GM21367 (cell line): ENCODE measurements around the gene MAGI1.
A peak's percentile ranks its signal among the peaks of the same experiment; 100 is the strongest.

Experiments
- ATAC-seq: cut with Tn5 transposase; IDR thresholded peaks from one replicate; pipeline ENCODE4 v1.9.1; 2021; ENCODE audit not compliant: unreplicated experiment

Gene MAGI1

GRCh38 chr3:65975032-65975431 lies 63.7 kb downstream of the MAGI1 start:
- ATAC-seq, result no peak

- ATAC-seq, result no peak
Observed at GRCh38 chr3:65974509-65974908, 64.2 kb downstream of the MAGI1 start.

- ATAC-seq, result no peak
Observed at GRCh38 chr3:65972765-65973164, 66.0 kb downstream of the MAGI1 start.

- ATAC-seq, result no peak
Observed at GRCh38 chr3:65971293-65972252, 67.1 kb downstream of the MAGI1 start.

GRCh38 chr3:65968996-65969395 lies 69.7 kb downstream of the MAGI1 start:
- ATAC-seq, result no peak

GRCh38 chr3:65967451-65967850 lies 71.3 kb downstream of the MAGI1 start:
- ATAC-seq, result no peak

- no peak for ATAC-seq
Observed at GRCh38 chr3:65964838-65965237, 73.9 kb downstream of the MAGI1 start.

GRCh38 chr3:65963787-65964677 lies 74.7 kb downstream of the MAGI1 start:
- peak; percentile 96 for ATAC-seq

- no peak for ATAC-seq
Observed at GRCh38 chr3:65961733-65962132, 77.0 kb downstream of the MAGI1 start.

GRCh38 chr3:65961128-65961527 lies 77.6 kb downstream of the MAGI1 start:
- no peak for ATAC-seq

- no peak for ATAC-seq
Observed at GRCh38 chr3:65960087-65960486, 78.6 kb downstream of the MAGI1 start.

GRCh38 chr3:65958216-65958615 lies 80.5 kb downstream of the MAGI1 start:
- ATAC-seq, result no peak

- no peak for ATAC-seq
Observed at GRCh38 chr3:65955792-65956477, 82.8 kb downstream of the MAGI1 start.

GRCh38 chr3:65953881-65954733 lies 84.6 kb downstream of the MAGI1 start:
- no peak for ATAC-seq

GRCh38 chr3:65953301-65953812 lies 85.4 kb downstream of the MAGI1 start:
- no peak for ATAC-seq

GRCh38 chr3:65952842-65953241 lies 85.9 kb downstream of the MAGI1 start:
- no peak for ATAC-seq

- ATAC-seq, result no peak
Observed at GRCh38 chr3:65951836-65952505, 86.7 kb downstream of the MAGI1 start.

- ATAC-seq, result no peak
Observed at GRCh38 chr3:65950340-65951326, 88.1 kb downstream of the MAGI1 start.
